HG02610 (cell line): ENCODE measurements around the gene PNLIPRP1.

Experiments used
- ATAC-seq: cut with Tn5 transposase; IDR thresholded peaks from one replicate; pipeline ENCODE4 v1.9.1; 2021; ENCODE audit warnings: mild to moderate bottlenecking, moderate library complexity; ENCODE audit not compliant: unreplicated experiment

PNLIPRP1 gene

GRCh38 chr10:116590590-116591444 is at the start of gene PNLIPRP1:
TSS of gene PNLIPRP1 (plus strand) at chr10:116590959. CDS start at chr10:116591130, 171 bp downstream.
- no peak for ATAC-seq

GRCh38 chr10:116542007-116542677 is 48.6 kb upstream of the PNLIPRP1 start:
- no peak for ATAC-seq

- no peak for ATAC-seq
These were observed 45.6 kb upstream of the PNLIPRP1 start for GRCh38 chr10:116545122-116545521.

- no peak for ATAC-seq
These were observed 45.0 kb upstream of the PNLIPRP1 start, which contains the start of gene PNLIP for GRCh38 chr10:116545756-116546155. TSS of gene PNLIP (plus strand) at chr10:116545931. CDS start at chr10:116546093, 162 bp downstream.

- no peak for ATAC-seq
These were observed 42.5 kb upstream of the PNLIPRP1 start for GRCh38 chr10:116548301-116548700.

- no peak for ATAC-seq
These were observed 37.3 kb upstream of the PNLIPRP1 start for GRCh38 chr10:116553378-116553980.

- ATAC-seq, result no peak
These were observed 36.1 kb upstream of the PNLIPRP1 start for GRCh38 chr10:116554628-116555027.

GRCh38 chr10:116555880-116556279 is 34.9 kb upstream of the PNLIPRP1 start:
- no peak for ATAC-seq

- no peak for ATAC-seq
These were observed 33.4 kb upstream of the PNLIPRP1 start for GRCh38 chr10:116557305-116557880.

GRCh38 chr10:116565534-116565933 is 25.2 kb upstream of the PNLIPRP1 start:
- no peak for ATAC-seq

GRCh38 chr10:116566932-116567331 is 23.8 kb upstream of the PNLIPRP1 start:
- ATAC-seq, result no peak

GRCh38 chr10:116567335-116567734 is 23.4 kb upstream of the PNLIPRP1 start:
- no peak for ATAC-seq

- ATAC-seq, result no peak
These were observed 16.0 kb upstream of the PNLIPRP1 start for GRCh38 chr10:116574797-116575196.

GRCh38 chr10:116587878-116588591 is 2.7 kb upstream of the PNLIPRP1 start:
- ATAC-seq, result no peak

- ATAC-seq, result no peak
These were observed 1.8 kb upstream of the PNLIPRP1 start for GRCh38 chr10:116588995-116589394.

- ATAC-seq, result no peak
These were observed 833 bp upstream of the PNLIPRP1 start for GRCh38 chr10:116589926-116590325.

- ATAC-seq, result no peak
These were observed 2.5 kb downstream of the PNLIPRP1 start for GRCh38 chr10:116593139-116593740.

GRCh38 chr10:116594525-116595035 is 3.8 kb downstream of the PNLIPRP1 start:
- no peak for ATAC-seq

GRCh38 chr10:116596062-116596461 is 5.3 kb downstream of the PNLIPRP1 start:
- no peak for ATAC-seq

GRCh38 chr10:116597543-116597942 is 6.8 kb downstream of the PNLIPRP1 start:
- no peak for ATAC-seq
